Measurements from ENCODE around the gene BFSP1.

Gene BFSP1

DNA sequence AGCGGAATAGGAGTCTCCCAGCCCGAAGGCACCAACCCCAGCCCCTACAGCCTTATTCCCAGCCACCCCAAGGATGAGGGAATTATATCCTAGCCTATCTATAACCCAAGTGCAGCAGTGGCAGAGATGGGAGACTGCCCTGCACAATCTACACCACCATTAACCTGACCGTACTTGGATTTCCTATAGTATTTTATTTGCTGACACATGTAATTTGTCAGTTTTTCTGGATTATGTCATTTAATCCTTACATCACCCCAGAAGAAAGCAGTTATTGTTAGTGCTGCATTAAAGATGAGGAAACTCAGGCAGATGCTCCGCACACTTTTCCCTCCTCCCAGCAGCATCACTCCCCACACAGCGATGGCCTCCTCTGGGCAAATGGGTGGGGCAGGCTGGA is 6.0 kb downstream of the BFSP1 start:
- H3K4me3 ChIP-seq (ENCODE audit: control insufficient read depth, low read depth, low read length) = no peak overlapping the region
- TF ChIP-seq, protein P1, sequence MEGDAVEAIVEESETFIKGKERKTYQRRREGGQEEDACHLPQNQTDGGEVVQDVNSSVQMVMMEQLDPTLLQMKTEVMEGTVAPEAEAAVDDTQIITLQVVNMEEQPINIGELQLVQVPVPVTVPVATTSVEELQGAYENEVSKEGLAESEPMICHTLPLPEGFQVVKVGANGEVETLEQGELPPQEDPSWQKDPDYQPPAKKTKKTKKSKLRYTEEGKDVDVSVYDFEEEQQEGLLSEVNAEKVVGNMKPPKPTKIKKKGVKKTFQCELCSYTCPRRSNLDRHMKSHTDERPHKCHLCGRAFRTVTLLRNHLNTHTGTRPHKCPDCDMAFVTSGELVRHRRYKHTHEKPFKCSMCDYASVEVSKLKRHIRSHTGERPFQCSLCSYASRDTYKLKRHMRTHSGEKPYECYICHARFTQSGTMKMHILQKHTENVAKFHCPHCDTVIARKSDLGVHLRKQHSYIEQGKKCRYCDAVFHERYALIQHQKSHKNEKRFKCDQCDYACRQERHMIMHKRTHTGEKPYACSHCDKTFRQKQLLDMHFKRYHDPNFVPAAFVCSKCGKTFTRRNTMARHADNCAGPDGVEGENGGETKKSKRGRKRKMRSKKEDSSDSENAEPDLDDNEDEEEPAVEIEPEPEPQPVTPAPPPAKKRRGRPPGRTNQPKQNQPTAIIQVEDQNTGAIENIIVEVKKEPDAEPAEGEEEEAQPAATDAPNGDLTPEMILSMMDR (conservative IDR thresholded peaks at IDR 0.05; ENCODE audit: control insufficient read depth, insufficient read depth, low read depth, low read length) = no peak
- DNase-seq (ENCODE audit: low read depth) = no peak

DNA sequence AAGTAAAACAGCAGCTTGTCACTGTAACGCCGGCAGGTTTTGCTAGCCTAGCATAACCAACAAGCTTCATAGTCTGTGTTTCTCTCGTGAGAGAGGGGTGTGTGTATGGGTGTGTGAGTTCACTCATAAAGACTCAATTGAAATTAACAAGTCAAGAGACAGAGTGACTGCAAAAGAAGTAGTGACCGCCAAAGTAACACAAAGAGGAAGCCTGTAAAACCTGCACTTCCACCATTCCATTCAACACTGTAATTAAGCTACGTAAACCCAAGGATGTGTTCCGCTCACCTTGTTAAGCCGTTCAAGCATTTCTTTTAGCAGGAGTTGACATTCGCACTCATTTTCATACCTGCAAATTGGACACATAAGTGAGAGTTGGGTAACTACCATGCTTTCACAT is 6.6 kb downstream of the BFSP1 start:
- no peak for DNase-seq (ENCODE audit: low read depth)
- no peak overlapping the region for H3K4me3 ChIP-seq (ENCODE audit: control insufficient read depth, low read depth, low read length)
- TF ChIP-seq, protein P1 (conservative IDR thresholded peaks at IDR 0.05; ENCODE audit: control insufficient read depth, insufficient read depth, low read depth, low read length) = no peak

DNA sequence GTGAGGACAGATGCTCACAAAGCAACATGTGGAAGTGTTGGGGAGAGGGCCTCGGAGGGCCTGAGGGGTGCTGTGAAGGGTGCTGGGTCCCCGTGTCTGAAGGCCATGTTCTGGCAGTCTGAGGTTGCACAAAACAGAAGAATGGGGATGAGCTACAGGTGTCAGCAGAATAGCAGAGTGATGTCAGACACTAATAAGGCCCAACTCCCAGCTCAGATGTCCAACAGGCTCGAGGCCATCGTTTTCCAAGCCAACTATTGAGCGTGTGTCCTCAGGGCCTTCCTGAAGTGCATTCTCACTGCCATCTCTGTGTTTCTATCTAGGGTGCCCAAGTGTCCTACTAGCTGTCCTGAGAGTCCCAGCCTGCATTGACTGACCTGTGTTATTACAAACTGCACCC is 7.9 kb downstream of the BFSP1 start:
- H3K4me3 ChIP-seq (ENCODE audit: control insufficient read depth, low read depth, low read length) = no peak overlapping the region
- DNase-seq (ENCODE audit: low read depth) = no peak
- TF ChIP-seq, protein P1 (conservative IDR thresholded peaks at IDR 0.05; ENCODE audit: control insufficient read depth, insufficient read depth, low read depth, low read length) = no peak

DNA sequence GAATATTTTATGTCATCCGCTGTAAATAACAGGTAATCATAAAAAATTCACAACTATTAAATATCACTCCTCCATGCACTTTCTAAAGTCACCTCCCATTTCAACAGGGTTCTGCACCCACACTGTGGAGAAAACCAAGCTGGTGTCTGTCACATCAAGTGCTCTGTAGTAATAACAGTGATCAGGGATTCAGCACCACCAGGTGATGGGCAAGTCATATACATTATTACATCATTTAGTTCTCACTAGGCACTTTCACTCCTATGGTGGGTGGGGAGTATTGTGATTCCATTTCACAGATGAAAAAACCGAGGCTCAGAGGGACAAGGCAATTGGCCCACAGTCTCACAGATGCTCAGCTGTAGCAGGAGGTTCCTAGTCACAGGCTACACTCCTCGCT is 8.7 kb downstream of the BFSP1 start:
- no peak overlapping the region for H3K4me3 ChIP-seq (ENCODE audit: control insufficient read depth, low read depth, low read length)
- DNase-seq (ENCODE audit: low read depth) = no peak
- TF ChIP-seq, protein P1 (conservative IDR thresholded peaks at IDR 0.05; ENCODE audit: control insufficient read depth, insufficient read depth, low read depth, low read length) = no peak

DNA sequence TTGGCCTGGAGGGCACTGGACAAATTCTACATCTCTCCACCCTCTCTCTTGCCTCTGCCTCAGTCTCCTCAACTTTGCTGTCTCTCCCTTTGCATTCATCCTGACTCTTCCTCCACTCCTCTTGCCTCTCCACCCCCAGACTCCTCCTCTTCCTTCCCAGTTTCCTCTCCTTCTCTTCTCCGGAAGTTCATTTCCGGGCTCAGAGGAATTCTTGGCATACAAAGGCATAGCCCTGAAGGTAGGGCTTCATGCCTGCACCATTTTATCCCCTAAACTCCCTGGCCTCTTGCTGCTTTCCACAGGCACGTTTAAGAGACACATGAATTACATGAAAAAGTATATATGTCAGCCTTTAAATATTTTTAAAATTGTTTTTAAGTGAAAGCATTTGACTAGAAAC is 10.6 kb downstream of the BFSP1 start:
- TF ChIP-seq, protein P1 (conservative IDR thresholded peaks at IDR 0.05; ENCODE audit: control insufficient read depth, insufficient read depth, low read depth, low read length) = no peak
- no peak for DNase-seq (ENCODE audit: low read depth)
- H3K4me3 ChIP-seq (ENCODE audit: control insufficient read depth, low read depth, low read length) = no peak overlapping the region

DNA sequence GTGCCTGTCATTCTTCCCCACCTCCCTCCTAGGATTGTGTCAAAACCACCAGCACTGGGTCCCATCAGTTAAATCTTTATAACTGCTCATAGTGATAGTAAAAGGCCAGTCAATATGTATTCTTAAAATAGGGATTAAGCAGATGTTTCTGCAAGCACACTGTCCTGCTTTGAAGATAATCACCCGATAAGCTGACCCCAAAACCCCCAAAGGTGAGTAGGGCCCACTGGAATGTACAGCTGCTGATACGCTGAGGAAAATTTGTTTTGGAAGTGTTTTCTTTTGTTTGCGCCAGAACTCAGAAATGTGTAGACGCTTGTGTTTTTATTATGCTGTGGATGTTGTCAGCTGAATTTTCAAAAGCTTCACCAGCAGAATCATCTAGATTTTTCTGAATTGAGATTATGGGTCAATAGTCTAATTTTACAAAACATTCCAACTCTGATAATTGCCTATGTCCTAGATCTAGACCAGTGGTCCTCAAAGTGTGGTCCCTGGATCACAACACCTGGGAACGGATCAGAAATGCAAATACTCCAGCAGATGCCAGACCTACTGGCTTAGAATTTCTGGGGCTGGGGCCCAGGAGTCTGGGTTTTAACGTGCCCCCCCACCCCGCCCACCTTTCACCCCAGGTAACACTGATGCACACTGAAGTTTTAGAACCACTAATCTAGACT is 11.4 kb downstream of the BFSP1 start:
- no peak for DNase-seq (ENCODE audit: low read depth)
- TF ChIP-seq, protein P1 (conservative IDR thresholded peaks at IDR 0.05; ENCODE audit: control insufficient read depth, insufficient read depth, low read depth, low read length) = no peak
- no peak overlapping the region for H3K4me3 ChIP-seq (ENCODE audit: control insufficient read depth, low read depth, low read length)

Measured in fibroblast of mammary gland (primary cell).